H1 (cell line): ENCODE data around the gene KLF16. TPM values are rescaled to one million over a fixed set of nuclear protein-coding genes. Genes with fewer than 3 reads are reported as not detected.

Source experiments
- CTCF ChIA-PET: fragments of 300-600 bp; sonication (Branson Sonifier 250); formaldehyde crosslinking; loops from one replicate; lab custom pipeline; 2021; ENCODE audit not compliant: partially characterized antibody; lab: Charles Lee
- POLR2A ChIA-PET: fragments of 300-600 bp; sonication (Branson Sonifier 250); formaldehyde crosslinking; loops from one replicate; lab custom pipeline; 2021; ENCODE audit warnings: inconsistent platforms; ENCODE audit not compliant: partially characterized antibody; lab: Charles Lee
- DNase-seq, 2 experiments: peaks; one replicate each; pipeline versions ENCODE4 v3.0.0 to v3.0.0-alpha.2; 2010 to 2022; ENCODE audit warnings: low spot score in 2 of 2, low read depth in 1 of 2, mixed read lengths in 1 of 2
- FAIRE-seq: peaks from 2 replicates; lab custom pipeline; 2011; peaks lifted over from hg19 to GRCh38; lab: Jason Lieb, UNC
- H2AFZ ChIP-seq: 2 replicates; pipeline ENCODE4 v1.8.1; 2012; ENCODE audit warnings: low read length, inconsistent platforms
- H2AK5ac ChIP-seq: 2 replicates; pipeline ENCODE4 v1.6.1; 2013; ENCODE audit warnings: low read depth, low read length
- H2BK120ac ChIP-seq: replicated peaks from 2 replicates; pipeline ENCODE3; 2013; ENCODE audit warnings: low read depth, low read length, inconsistent platforms
- H2BK12ac ChIP-seq: 2 replicates; pipeline ENCODE4 v1.6.1; 2013; ENCODE audit warnings: low read depth, low read length
- H2BK15ac ChIP-seq: 2 replicates; pipeline ENCODE4 v1.6.1; 2013; ENCODE audit warnings: low read length
- H2BK20ac ChIP-seq: 2 replicates; pipeline ENCODE4 v1.6.1; 2013; ENCODE audit warnings: low read length
- H2BK5ac ChIP-seq: 2 replicates; pipeline ENCODE4 v1.6.1; 2013; ENCODE audit warnings: low read depth, low read length
- H3K14ac ChIP-seq: 2 replicates; pipeline ENCODE4 v1.6.1; 2013; ENCODE audit warnings: inconsistent platforms; ENCODE audit not compliant: insufficient read length
- H3K18ac ChIP-seq: 2 replicates; pipeline ENCODE4 v1.6.1; 2013; ENCODE audit warnings: low read length; ENCODE audit errors: extremely low read depth
- H3K23ac ChIP-seq: 2 replicates; pipeline ENCODE4 v1.6.1; 2013; ENCODE audit warnings: inconsistent platforms; ENCODE audit not compliant: insufficient read length
- H3K23me2 ChIP-seq: 2 replicates; pipeline ENCODE4 v1.6.1; 2013; ENCODE audit warnings: low read depth, low read length
- H3K27ac ChIP-seq: 2 replicates; pipeline ENCODE4 v1.6.1; 2011; ENCODE audit warnings: low read depth, low read length, inconsistent platforms
- H3K27me3 ChIP-seq, 4 experiments: replicated peaks in 1 of 4; 1 replicate in 1 of 4; 2 replicates in 3 of 4; pipeline versions ENCODE4 v1.6.1 to v1.8.1; 2011 to 2013; ENCODE audit warnings: low read length in 3 of 4, mild to moderate bottlenecking in 3 of 4, inconsistent platforms in 2 of 4, mixed read lengths in 2 of 4, moderate library complexity in 1 of 4; ENCODE audit not compliant: control insufficient read depth in 3 of 4, insufficient read depth in 3 of 4; ENCODE audit errors: extremely low read depth in 1 of 4
- H3K36me3 ChIP-seq, 4 experiments: 2 replicates each; pipeline versions ENCODE4 v1.6.1 to v1.8.1; 2011 to 2013; ENCODE audit warnings: mild to moderate bottlenecking in 4 of 4, low read length in 3 of 4, moderate library complexity in 2 of 4, control low read depth in 1 of 4, inconsistent platforms in 1 of 4; ENCODE audit not compliant: insufficient read depth in 4 of 4, control insufficient read depth in 2 of 4
- H3K4ac ChIP-seq: replicated peaks from 2 replicates; pipeline ENCODE3; 2013; ENCODE audit warnings: low read length, low read depth, mixed read lengths, inconsistent platforms; ENCODE audit not compliant: insufficient read length
- H3K4me1 ChIP-seq, 4 experiments: replicated peaks in 1 of 4; 1 replicate in 1 of 4; 2 replicates in 3 of 4; pipeline versions ENCODE4 v1.6.1 to v1.8.1; 2011 to 2013; ENCODE audit warnings: low read length in 3 of 4, inconsistent platforms in 2 of 4, mixed read lengths in 1 of 4; ENCODE audit not compliant: insufficient read depth in 4 of 4, control insufficient read depth in 3 of 4
- H3K4me2 ChIP-seq, 2 experiments: 2 replicates each; pipeline versions ENCODE4 v1.6.1 to v1.8.1; 2011 to 2013; ENCODE audit warnings: low read depth in 2 of 2, low read length in 2 of 2, control low read depth in 1 of 2, inconsistent platforms in 1 of 2, mild to moderate bottlenecking in 1 of 2; ENCODE audit not compliant: insufficient read depth in 1 of 2
- H3K4me3 ChIP-seq, 4 experiments: fragments of 200-600, 300-600 bp in 1 of 4; sonication (generic), shearing (Covaris generic), sonication (Bioruptor Twin) in 1 of 4; 2 replicates each; pipeline versions ENCODE4 v1.5.1 to v1.8.1; 2011 to 2016; ENCODE audit warnings: low read length in 4 of 4, low read depth in 3 of 4, control low read depth in 2 of 4, inconsistent platforms in 2 of 4, mild to moderate bottlenecking in 2 of 4, mixed read lengths in 1 of 4, moderate library complexity in 1 of 4; ENCODE audit not compliant: insufficient read depth in 2 of 4; ENCODE audit errors: extremely low read depth in 1 of 4
- H3K56ac ChIP-seq: replicated peaks from 2 replicates; pipeline ENCODE3; 2013; ENCODE audit warnings: low read depth, mild to moderate bottlenecking, mixed read lengths, low read length, inconsistent platforms; ENCODE audit not compliant: insufficient read length
- H3K79me1 ChIP-seq: 2 replicates; pipeline ENCODE4 v1.6.1; 2013; ENCODE audit warnings: low read depth, low read length, control low read depth
- H3K79me2 ChIP-seq, 2 experiments: 2 replicates each; pipeline versions ENCODE4 v1.6.1 to v1.8.1; 2012 to 2013; ENCODE audit warnings: low read length in 2 of 2, mild to moderate bottlenecking in 2 of 2, inconsistent platforms in 1 of 2; ENCODE audit not compliant: insufficient read depth in 2 of 2, control insufficient read depth in 1 of 2
- H3K9ac ChIP-seq, 4 experiments: replicated peaks in 1 of 4; 1 replicate in 1 of 4; 2 replicates in 3 of 4; pipeline versions ENCODE4 v1.6.1 to v1.8.1; 2011 to 2013; ENCODE audit warnings: low read depth in 3 of 4, low read length in 3 of 4, control low read depth in 2 of 4, mild to moderate bottlenecking in 2 of 4, moderate library complexity in 2 of 4, inconsistent platforms in 1 of 4; ENCODE audit errors: extremely low read depth in 1 of 4
- H3K9me3 ChIP-seq, 2 experiments: 2 replicates each; pipeline versions ENCODE4 v1.6.1 to v1.8.1; 2012 to 2013; ENCODE audit warnings: mild to moderate bottlenecking in 2 of 2, moderate library complexity in 2 of 2, control low read depth in 1 of 2, inconsistent platforms in 1 of 2, low read depth in 1 of 2, low read length in 1 of 2, mixed read lengths in 1 of 2; ENCODE audit not compliant: insufficient read depth in 2 of 2
- H4K20me1 ChIP-seq, 2 experiments: replicated peaks in 1 of 2; 2 replicates each; pipeline versions ENCODE3 to v1.8.1; 2011 to 2013; ENCODE audit warnings: inconsistent platforms in 2 of 2, low read length in 2 of 2, mild to moderate bottlenecking in 1 of 2; ENCODE audit not compliant: insufficient read depth in 2 of 2, control insufficient read depth in 1 of 2
- H4K5ac ChIP-seq: 2 replicates; pipeline ENCODE4 v1.6.1; 2013; ENCODE audit warnings: low read length, low read depth, mixed read lengths, inconsistent platforms; ENCODE audit not compliant: insufficient read length
- H4K8ac ChIP-seq: 2 replicates; pipeline ENCODE4 v1.8.0; 2013; ENCODE audit warnings: mild to moderate bottlenecking, moderate library complexity, low read length, inconsistent platforms; ENCODE audit not compliant: insufficient read depth; ENCODE audit errors: extremely low read depth
- H4K91ac ChIP-seq: replicated peaks from 2 replicates; pipeline ENCODE3; 2013; ENCODE audit warnings: low read length, mixed read lengths, inconsistent platforms; ENCODE audit not compliant: insufficient read length
- EGR1 ChIP-seq: IDR thresholded peaks from 2 replicates; pipeline ENCODE4 v1.6.1; 2011; ENCODE audit warnings: low read depth, low read length, borderline replicate concordance
- SIX5 ChIP-seq: IDR thresholded peaks from 2 replicates; pipeline ENCODE4 v1.6.1; 2011; ENCODE audit warnings: mild to moderate bottlenecking, low read depth, low read length
- WGBS, 2 experiments: shearing (Covaris generic) in 1 of 2; methylation state at CpG; one replicate each; pipeline versions ENCODE4 v1.1.6 to v1.1.7; 2013 to 2015; ENCODE audit warnings: low lambda C conversion rate in 2 of 2, mixed read lengths in 2 of 2, inconsistent platforms in 1 of 2, low coverage in 1 of 2, missing lambda C conversion rate in 1 of 2; ENCODE audit not compliant: insufficient replicate concordance in 2 of 2, insufficient coverage in 1 of 2, insufficient read length in 1 of 2; ENCODE audit errors: extremely low coverage in 1 of 2, missing lambda C conversion rate in 1 of 2; 5-methylcytosine and 5-hydroxymethylcytosine counted together
- polyA plus RNA-seq, 7 experiments: library from polyadenylated mRNA; depleted of rRNA in 3 of 7; stranded (reverse) in 5 of 7; unstranded in 2 of 7; fragments of >200 nt in 5 of 7; fragments of 200-250 nt in 2 of 7; gene quantifications; 1 replicate in 5 of 7; 2 replicates in 1 of 7; 4 replicates in 1 of 7; pipeline versions ENCODE4 v1.2.1 to v1.2.3, GENCODE V29; 2011 to 2013; ENCODE audit warnings: missing spikeins in 2 of 7, mixed read lengths in 2 of 7
- total RNA-seq: library from RNA; stranded (reverse); fragmentation: NEBNext Ultra II Directional; extraction: Animal tissue kit (Norgen Biotek cat#: 25700); gene quantifications from 2 replicates; pipeline ENCODE4 v1.2.1, GENCODE V29; 2021

The KLF16 gene
- total and polyA plus RNA-seq, 2 of the 8 experiments (the other 6 are each of a cell fraction or from before 2014, with no cell fraction given): 14.3 to 45.9 TPM

DNA sequence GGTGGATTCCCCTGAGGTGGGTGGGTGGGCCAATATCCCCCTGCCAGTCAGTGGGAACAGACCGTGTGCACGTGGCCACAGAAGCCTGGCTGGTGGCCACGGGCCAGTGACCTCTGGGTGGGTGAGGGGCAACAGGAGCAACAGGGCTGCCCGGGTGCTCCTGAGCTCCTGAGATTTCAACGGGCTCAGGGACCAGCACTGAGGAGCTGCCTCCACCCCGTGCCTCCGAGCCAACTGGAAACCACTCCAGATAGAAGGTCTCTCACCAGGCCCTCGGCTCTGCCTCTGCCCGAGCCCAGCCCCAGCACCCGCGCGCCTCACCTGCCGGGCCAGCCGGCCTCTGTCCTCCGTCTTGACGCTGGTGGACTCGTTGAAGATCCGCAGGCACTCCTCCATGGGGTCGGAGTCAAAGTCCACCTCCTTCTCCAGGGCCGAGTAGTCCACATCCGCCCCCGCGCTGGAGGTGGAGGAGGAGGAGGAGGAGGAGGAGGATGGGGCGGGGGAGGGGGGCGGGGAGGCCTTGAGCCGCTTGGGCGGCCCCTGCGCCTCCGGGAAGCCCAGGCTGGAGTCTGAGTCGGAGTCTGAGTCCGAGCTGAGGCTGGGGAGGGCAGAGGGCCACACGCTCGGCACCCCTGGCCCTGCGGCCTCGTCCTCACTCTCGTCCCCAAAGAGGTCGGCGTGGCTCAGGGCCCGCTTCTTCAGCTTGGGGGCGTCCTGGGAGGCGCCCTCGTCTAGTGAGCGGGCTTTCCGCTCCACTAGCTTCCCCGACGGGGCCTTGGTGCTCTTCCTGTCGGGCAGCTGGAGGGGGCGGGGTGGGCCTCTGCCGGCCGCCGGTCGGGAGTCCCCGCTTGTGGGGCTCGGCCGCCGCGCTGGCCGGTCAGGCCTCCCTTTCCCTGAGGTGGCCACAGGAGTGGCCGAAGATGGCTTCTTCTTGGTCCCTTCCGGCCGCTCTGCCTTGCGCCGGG is 36.5 kb downstream of the KLF16 start:
- peaks cover 3 to 17% (median 4%) of the 10 kb centered on the region in 4 experiments; a peak in 3 of 8 replicates for H3K36me3 ChIP-seq
- H3K27ac ChIP-seq: 0 out of 2 replicates have a peak overlapping the region, but pooled peaks have one; percentile 34
- no peak overlapping the region; the same call in 1 of the 2 replicates for H2AK5ac ChIP-seq
- no peak overlapping the region for H3K23ac ChIP-seq
- H2BK120ac ChIP-seq: no peak overlapping the region
- H3K79me1 ChIP-seq: peaks cover 6% of the 10 kb centered on the region
- DNase-seq (peak in 1 of 2 experiments; percentile 69), FAIRE-seq (no peak)
- WGBS, 2 experiments: 75% methylated on average over 42 of the region's 63 CpGs; no CpG with 5 or more reads in 1 of the 2 experiments
- H2AFZ ChIP-seq: no peak overlapping the region
- peak overlapping the region; percentile 46; the same call in 1 of the 2 replicates for H2BK15ac ChIP-seq
- peak overlapping the region; percentile 85 for H3K4ac ChIP-seq
- peak overlapping the region; percentile 46 for H3K56ac ChIP-seq
- H3K9me3 ChIP-seq: no peaks in the 10 kb centered on the region
- ChIA-PET CTCF (interaction anchor here (0.6 to 16.5 kb wide), 37 partner anchors 9 to 434 kb away, joined by 3 to 228 read pairs (median 4); no protein-coding TSS in a partner anchor), POLR2A (interaction anchor here (0.6 to 1.6 kb wide), 8 partner anchors 9 to 451 kb away, joined by 3 to 5 read pairs (median 3); no protein-coding TSS in a partner anchor)
- H3K27me3 ChIP-seq: no peaks in the 10 kb centered on the region
- H3K4me1 ChIP-seq: peaks cover 0 to 14% (median 8%) of the 10 kb centered on the region in 4 experiments; a peak in 6 of 7 replicates
- H3K9ac ChIP-seq: no peak overlapping the region
- peaks cover 0 to 7% of the 10 kb centered on the region in 2 experiments for H4K20me1 ChIP-seq
- 0 out of 8 replicates have a peak overlapping the region, but pooled peaks of 1 of the 4 experiments have one; percentile 14 for H3K4me3 ChIP-seq
- H2BK5ac ChIP-seq: peak overlapping the region; percentile 78; the same call in 1 of the 2 replicates
- 0 out of 2 replicates have a peak overlapping the region, but pooled peaks have one; percentile 75 for H2BK12ac ChIP-seq
- peak overlapping the region; percentile 43 to 54; a peak in 3 of 4 replicates for H3K4me2 ChIP-seq
- peak overlapping the region; percentile 86 for H4K5ac ChIP-seq
- TF ChIP-seq EGR1 (peak; percentile 34; the same call in 1 of the 2 replicates), SIX5 (no peak)
- H3K79me2 ChIP-seq: peaks cover 0 to 16% of the 10 kb centered on the region in 2 experiments; a peak in 2 of 4 replicates
- peaks cover 2% of the 10 kb centered on the region; the same call in 1 of the 2 replicates for H3K23me2 ChIP-seq
- H4K91ac ChIP-seq: peak overlapping the region; percentile 93
- H3K14ac ChIP-seq: no peak overlapping the region
- no peak overlapping the region for H2BK20ac ChIP-seq
- peak overlapping the region; percentile 83 for H4K8ac ChIP-seq
- peak overlapping the region; percentile 87 for H3K18ac ChIP-seq
